ENCODE results near the gene ARHGAP10.

DNA sequence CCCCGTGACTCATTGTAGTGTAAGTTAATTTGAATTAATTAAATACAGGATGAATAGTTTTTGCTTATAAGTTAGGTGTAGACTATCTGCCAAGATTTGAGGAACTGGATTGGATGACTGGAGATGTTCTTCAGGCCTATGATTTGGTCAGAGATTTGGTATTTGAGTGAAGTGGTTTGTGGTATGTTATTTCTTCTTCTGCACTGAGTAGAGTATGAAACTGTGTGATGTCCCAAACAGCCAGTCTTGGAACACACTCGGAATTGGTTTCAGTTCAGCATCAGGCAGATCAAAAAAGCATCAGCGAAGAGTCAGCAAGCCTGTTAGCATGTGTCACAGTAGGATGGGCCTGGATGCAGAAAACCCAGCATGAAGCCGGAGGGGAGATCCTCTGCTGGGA lies 294.1 kb downstream of the ARHGAP10 start:
- TF ChIP-seq CTCF (IDR thresholded peaks at IDR 0.05; ENCODE audit: insufficient read depth, low read depth, low read length) (no peak), EZH2 (IDR thresholded peaks at IDR 0.05; ENCODE audit: insufficient read depth, low read length) (no peak)

Data from astrocyte (in vitro differentiated cells and primary cell).